Keratinocyte (primary cell): ENCODE results near the gene ADAMTS2. TPM values are rescaled to one million over a fixed set of nuclear protein-coding genes. Genes with fewer than 3 reads are reported as not detected.

ENCODE experiments used
- DNase-seq: peaks from one replicate; pipeline ENCODE4 v3.0.0-alpha.2; 2011; ENCODE audit warnings: low read depth, missing footprints, low spot score
- FAIRE-seq: peaks from 2 replicates; lab custom pipeline; 2011; peaks lifted over from hg19 to GRCh38; lab: Jason Lieb, UNC
- H2AFZ ChIP-seq: 2 replicates; pipeline ENCODE4 v1.6.0; 2012; ENCODE audit warnings: low read length, control low read depth, inconsistent platforms; ENCODE audit not compliant: control insufficient read depth
- H3K27ac ChIP-seq: 2 replicates; pipeline ENCODE4 v1.5.1; 2011; ENCODE audit warnings: low read length; ENCODE audit not compliant: control insufficient read depth, insufficient read depth
- H3K27me3 ChIP-seq: 3 replicates; pipeline ENCODE4 v1.6.0; 2011; ENCODE audit warnings: low read length; ENCODE audit not compliant: control insufficient read depth, insufficient read depth; ENCODE audit errors: extremely low read depth
- H3K36me3 ChIP-seq, 2 experiments: 2 replicates in 1 of 2; 3 replicates in 1 of 2; pipeline ENCODE4 v1.5.1; 2011; ENCODE audit warnings: low read length in 2 of 2, mild to moderate bottlenecking in 1 of 2; ENCODE audit not compliant: control insufficient read depth in 2 of 2, insufficient read depth in 2 of 2; ENCODE audit errors: extremely low read depth in 1 of 2
- H3K4me1 ChIP-seq: 3 replicates; pipeline ENCODE4 v1.5.1; 2011; ENCODE audit warnings: low read length; ENCODE audit not compliant: control insufficient read depth, insufficient read depth; ENCODE audit errors: extremely low read depth
- H3K4me2 ChIP-seq: 3 replicates; pipeline ENCODE4 v1.6.0; 2011; ENCODE audit warnings: low read depth, low read length; ENCODE audit not compliant: control insufficient read depth, insufficient read depth; ENCODE audit errors: extremely low read depth
- H3K4me3 ChIP-seq, 3 experiments: fragments of 200-600 bp in 1 of 3; sonication (generic) in 1 of 3; 2 replicates in 2 of 3; 3 replicates in 1 of 3; pipeline ENCODE4 v1.5.1; 2011 to 2016; ENCODE audit warnings: low read length in 3 of 3, mild to moderate bottlenecking in 3 of 3, control low read depth in 2 of 3, inconsistent platforms in 1 of 3, low read depth in 1 of 3, mixed read lengths in 1 of 3, mixed run types in 1 of 3, moderate library complexity in 1 of 3; ENCODE audit not compliant: control insufficient read depth in 2 of 3, insufficient read depth in 2 of 3; ENCODE audit errors: extremely low read depth in 1 of 3
- H3K79me2 ChIP-seq: 2 replicates; pipeline ENCODE4 v1.6.0; 2012; ENCODE audit warnings: low read length; ENCODE audit not compliant: control insufficient read depth, insufficient read depth
- H3K9ac ChIP-seq: 3 replicates; pipeline ENCODE4 v1.6.0; 2011; ENCODE audit warnings: low read length; ENCODE audit not compliant: control insufficient read depth, insufficient read depth; ENCODE audit errors: extremely low read depth
- H3K9me1 ChIP-seq: 3 replicates; pipeline ENCODE4 v1.6.0; 2011; ENCODE audit warnings: low read length; ENCODE audit not compliant: control insufficient read depth, insufficient read depth; ENCODE audit errors: extremely low read depth
- H3K9me3 ChIP-seq: 2 replicates; pipeline ENCODE4 v1.5.1; 2012; ENCODE audit warnings: low read depth, low read length; ENCODE audit not compliant: control insufficient read depth
- H4K20me1 ChIP-seq: 3 replicates; pipeline ENCODE4 v1.6.0; 2011; ENCODE audit warnings: low read length; ENCODE audit not compliant: control insufficient read depth, insufficient read depth; ENCODE audit errors: extremely low read depth
- CTCF ChIP-seq, 3 experiments: IDR thresholded peaks in 1 of 3; conservative IDR thresholded peaks in 1 of 3; optimal IDR thresholded peaks in 1 of 3; 2 replicates in 2 of 3; 3 replicates in 1 of 3; pipeline versions ENCODE3 to v1.5.1; 2011; ENCODE audit warnings: low read length in 3 of 3, mild to moderate bottlenecking in 3 of 3, moderate library complexity in 2 of 3, control low read depth in 1 of 3, inconsistent platforms in 1 of 3; ENCODE audit not compliant: insufficient read depth in 2 of 3; ENCODE audit errors: extremely low read depth in 1 of 3
- EZH2 ChIP-seq: IDR thresholded peaks from one replicate; pipeline ENCODE4 v1.6.1; 2012; ENCODE audit warnings: inconsistent platforms, mild to moderate bottlenecking, low read length, moderate library complexity
- dilution Hi-C: fragments of 300-500 bp; cut with MboI; formaldehyde crosslinking; loops from one replicate; pipeline ENCODE4 v1.7.0; 2020; ENCODE audit warnings: low sequenced_read_pairs; ENCODE audit not compliant: extremely low pct_ligation_motif_present
- polyA plus RNA-seq, 5 experiments: library from polyadenylated mRNA; depleted of rRNA in 3 of 5; stranded (reverse) in 3 of 5; stranded (forward) in 1 of 5; unstranded in 1 of 5; fragments of >200 nt; gene quantifications; 1 replicate in 1 of 5; 2 replicates in 3 of 5; 3 replicates in 1 of 5; pipeline versions ENCODE4 v1.2.1 to v1.2.3, GENCODE V29; 2011 to 2012; ENCODE audit warnings: missing spikeins in 2 of 5, low read depth in 1 of 5, low replicate concordance in 1 of 5

ADAMTS2 gene
- polyA plus RNA-seq, 1 donor (not counting 4 experiments of a cell fraction or from before 2014, with no cell fraction given): not detected

- no peak overlapping the region for H3K4me2 ChIP-seq
- no peak for FAIRE-seq
- no peaks in the 10 kb centered on the region for H3K36me3 ChIP-seq
- DNase-seq: no peak
- H3K27ac ChIP-seq: no peak overlapping the region
- no peaks in the 10 kb centered on the region for H4K20me1 ChIP-seq
- peaks cover 3% of the 10 kb centered on the region for H3K9me3 ChIP-seq
- H3K79me2 ChIP-seq: no peaks in the 10 kb centered on the region
- no peak overlapping the region for H2AFZ ChIP-seq
- H3K9ac ChIP-seq: no peak overlapping the region
- no peak overlapping the region for H3K4me3 ChIP-seq
- no peaks in the 10 kb centered on the region for H3K9me1 ChIP-seq
- H3K27me3 ChIP-seq: no peaks in the 10 kb centered on the region
- dilution Hi-C loops: no loop called here
- TF ChIP-seq CTCF (optimal IDR thresholded peaks at IDR 0.05 in 1 of 3, IDR thresholded peaks at IDR 0.05 in 1 of 3, conservative IDR thresholded peaks at IDR 0.05 in 1 of 3; ENCODE audit: extremely low read depth in 1 of 3, insufficient read depth in 2 of 3, low read length in 3 of 3) (no peak), EZH2 (no peak)
- H3K4me1 ChIP-seq: no peaks in the 10 kb centered on the region
Observed at GRCh38 chr5:179139111-179139935, 205.9 kb downstream of the ADAMTS2 start.

DNA sequence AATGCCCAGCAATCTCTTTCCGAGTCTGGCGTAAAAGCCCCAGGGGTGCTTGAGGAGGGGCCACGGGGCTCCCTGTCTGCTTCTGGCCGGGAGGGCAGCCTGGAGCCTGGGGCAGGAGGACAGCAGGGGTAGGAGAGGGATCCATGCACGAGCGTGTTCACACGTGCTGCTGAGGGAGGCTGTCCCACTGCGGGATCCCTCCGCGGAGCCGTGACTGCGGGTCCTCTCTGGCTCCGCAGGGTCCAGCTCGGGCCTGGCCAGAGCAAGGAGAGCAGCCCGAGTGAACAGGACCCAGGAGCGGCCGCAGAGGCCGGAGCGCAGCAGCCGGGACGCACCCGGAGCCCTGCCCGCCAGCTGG is 206.7 kb downstream of the ADAMTS2 start:
- TF ChIP-seq CTCF (optimal IDR thresholded peaks at IDR 0.05 in 1 of 3, IDR thresholded peaks at IDR 0.05 in 1 of 3, conservative IDR thresholded peaks at IDR 0.05 in 1 of 3; ENCODE audit: extremely low read depth in 1 of 3, insufficient read depth in 2 of 3, low read length in 3 of 3): no peak
- TF ChIP-seq EZH2: no peak
- Histone ChIP-seq H3K4me3 (no peak overlapping the region), H3K4me1 (no peaks in the 10 kb centered on the region), H3K9me1 (no peaks in the 10 kb centered on the region), H3K27me3 (no peaks in the 10 kb centered on the region), H4K20me1 (no peaks in the 10 kb centered on the region), H2AFZ (no peak overlapping the region), H3K36me3 (no peaks in the 10 kb centered on the region), H3K9ac (no peak overlapping the region), H3K9me3 (peaks cover 3% of the 10 kb centered on the region), H3K27ac (no peak overlapping the region), H3K79me2 (no peaks in the 10 kb centered on the region), H3K4me2 (no peak overlapping the region)
- dilution Hi-C loops: no loop called here
- no peak for FAIRE-seq
- no peak for DNase-seq
